ENCODE data around the gene YES1. TPM values are rescaled to one million over a fixed set of nuclear protein-coding genes. Genes with fewer than 3 reads are reported as not detected.
A peak's percentile ranks its signal among the peaks of the same experiment; 100 is the strongest.

Gene YES1
- total and polyA plus RNA-seq, 8 donors, result 6.4 to 147 (median 36.6) TPM

DNA sequence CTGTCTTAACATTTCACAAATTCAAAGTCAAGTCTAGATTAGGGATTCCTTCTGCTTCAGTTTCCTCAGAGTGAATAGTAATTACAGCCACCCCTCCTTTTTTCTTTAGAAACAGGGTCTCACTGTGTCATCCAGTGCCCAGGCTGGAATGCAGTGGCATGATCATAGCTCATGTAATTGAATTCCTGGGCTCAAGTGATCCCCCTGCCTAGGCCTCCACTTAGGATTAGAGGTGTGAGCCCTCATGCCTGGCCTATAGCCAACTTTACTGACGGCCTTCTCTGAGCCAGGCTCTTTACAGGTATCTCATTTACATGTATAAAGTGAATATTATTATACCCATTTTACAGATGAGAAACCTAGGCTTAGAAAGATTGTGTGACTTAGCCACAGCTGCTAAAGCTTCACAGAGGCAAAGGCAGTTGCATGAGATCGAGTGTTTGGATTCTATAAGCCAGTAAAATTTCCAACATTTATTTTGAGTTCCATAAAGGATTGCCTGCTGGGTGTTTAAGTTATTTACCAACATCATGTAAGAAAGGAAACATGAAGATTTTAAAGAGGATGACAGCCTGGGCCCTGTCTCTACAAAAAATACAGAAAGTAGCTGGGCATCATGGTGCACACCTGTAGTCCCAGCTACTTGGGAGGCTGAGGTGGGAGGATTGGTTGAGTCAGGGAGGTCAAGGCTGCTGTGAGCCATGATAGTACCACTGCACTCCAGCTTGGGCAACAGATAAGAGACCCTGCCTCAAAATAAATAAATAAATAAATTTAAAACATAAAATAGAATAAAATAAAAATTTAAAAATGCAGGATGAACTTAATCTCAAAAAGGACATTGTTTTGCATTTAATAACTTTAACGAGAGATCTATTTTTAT is 101.4 kb downstream of the YES1 start:
- intact Hi-C loops (cut with DNase I; ENCODE audit: low total_unique reads), result no loop called here
- peaks cover 0 to 21% (median 17%) of the 10 kb centered on the region in 4 donors for H3K36me3 ChIP-seq
- DNase-seq, result peak in 1 of 2 donors; percentile 35
- H3K9me3 ChIP-seq, result no peaks in the 10 kb centered on the region
- 64 to 71% (median 67%) methylated on average over 3 of the region's 3 CpGs for WGBS, 5 donors
- peak overlapping the region; percentile 56 to 81 (median 70) for H3K4me3 ChIP-seq
- peak overlapping the region in 4 of 5 donors; percentile 71 to 90 (median 87) for H3K27ac ChIP-seq
- no peaks in the 10 kb centered on the region for H3K27me3 ChIP-seq
- H3K4me1 ChIP-seq, result peaks cover 8 to 30% (median 19%) of the 10 kb centered on the region in 4 donors
- no peak for TF ChIP-seq POLR2AphosphoS5 (IDR thresholded peaks at IDR 0.05)
- TF ChIP-seq EP300 (IDR thresholded peaks at IDR 0.05), result no peak
- TF ChIP-seq POLR2A (IDR thresholded peaks at IDR 0.05), result no peak
- TF ChIP-seq, protein P1, sequence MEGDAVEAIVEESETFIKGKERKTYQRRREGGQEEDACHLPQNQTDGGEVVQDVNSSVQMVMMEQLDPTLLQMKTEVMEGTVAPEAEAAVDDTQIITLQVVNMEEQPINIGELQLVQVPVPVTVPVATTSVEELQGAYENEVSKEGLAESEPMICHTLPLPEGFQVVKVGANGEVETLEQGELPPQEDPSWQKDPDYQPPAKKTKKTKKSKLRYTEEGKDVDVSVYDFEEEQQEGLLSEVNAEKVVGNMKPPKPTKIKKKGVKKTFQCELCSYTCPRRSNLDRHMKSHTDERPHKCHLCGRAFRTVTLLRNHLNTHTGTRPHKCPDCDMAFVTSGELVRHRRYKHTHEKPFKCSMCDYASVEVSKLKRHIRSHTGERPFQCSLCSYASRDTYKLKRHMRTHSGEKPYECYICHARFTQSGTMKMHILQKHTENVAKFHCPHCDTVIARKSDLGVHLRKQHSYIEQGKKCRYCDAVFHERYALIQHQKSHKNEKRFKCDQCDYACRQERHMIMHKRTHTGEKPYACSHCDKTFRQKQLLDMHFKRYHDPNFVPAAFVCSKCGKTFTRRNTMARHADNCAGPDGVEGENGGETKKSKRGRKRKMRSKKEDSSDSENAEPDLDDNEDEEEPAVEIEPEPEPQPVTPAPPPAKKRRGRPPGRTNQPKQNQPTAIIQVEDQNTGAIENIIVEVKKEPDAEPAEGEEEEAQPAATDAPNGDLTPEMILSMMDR (IDR thresholded peaks at IDR 0.05), result no peak

DNA sequence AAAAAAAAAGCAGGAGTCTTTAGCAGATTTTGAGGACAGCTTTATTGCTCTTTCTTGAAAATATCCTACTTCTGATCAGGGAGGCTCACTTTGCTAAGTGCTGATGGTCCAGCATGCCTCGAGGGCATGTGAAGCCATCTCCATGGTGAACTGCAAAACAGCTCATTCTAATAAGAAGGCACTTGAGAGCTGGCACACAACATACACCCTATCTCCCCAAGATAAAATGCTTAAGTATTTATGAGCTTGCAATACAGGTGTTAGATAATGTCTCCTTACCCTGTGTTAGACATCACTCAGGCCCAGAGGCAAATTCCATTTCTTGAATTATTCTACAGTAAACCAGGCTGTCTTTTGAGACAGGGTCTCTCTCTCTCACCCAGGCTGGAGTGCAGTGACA is 102.3 kb downstream of the YES1 start:
- TF ChIP-seq, protein P1 (IDR thresholded peaks at IDR 0.05), result no peak
- TF ChIP-seq EP300 (IDR thresholded peaks at IDR 0.05), result no peak
- TF ChIP-seq POLR2AphosphoS5 (IDR thresholded peaks at IDR 0.05), result no peak
- no peak for TF ChIP-seq POLR2A (IDR thresholded peaks at IDR 0.05)
- no peak for DNase-seq
- Histone ChIP-seq H3K9me3 (no peaks in the 10 kb centered on the region), H3K4me3 (no peak overlapping the region), H3K27me3 (no peaks in the 10 kb centered on the region), H3K36me3 (peaks cover 0 to 30% (median 26%) of the 10 kb centered on the region in 4 donors), H3K4me1 (peaks cover 8 to 30% (median 19%) of the 10 kb centered on the region in 4 donors), H3K27ac (no peak overlapping the region)
- intact Hi-C loops (cut with DNase I; ENCODE audit: low total_unique reads), result no loop called here
- WGBS, 5 donors, result 38 to 76% (median 65%) methylated on average over 1 of the region's 1 CpG

DNA sequence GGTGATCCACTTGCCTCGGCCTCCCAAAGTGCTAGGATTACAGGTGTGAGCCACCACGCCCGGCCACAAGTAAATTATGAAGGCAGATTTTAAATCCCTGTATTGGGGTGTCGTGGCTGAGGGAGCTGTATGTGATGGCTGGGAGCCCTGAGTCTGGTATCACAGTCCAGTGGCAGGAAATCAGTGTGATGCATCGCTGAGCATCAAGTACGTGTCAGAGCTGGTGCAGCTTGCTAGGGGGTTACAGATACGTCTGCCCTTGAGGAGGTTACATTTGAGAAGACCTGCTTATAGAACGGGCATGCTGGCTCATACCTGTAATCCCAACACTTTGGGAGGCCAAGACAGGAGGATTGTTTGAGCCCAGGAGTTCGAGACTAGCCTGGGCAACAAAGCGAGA is 103.9 kb downstream of the YES1 start:
- Histone ChIP-seq H3K4me1 (peaks cover 13 to 39% (median 27%) of the 10 kb centered on the region in 4 donors), H3K9me3 (no peaks in the 10 kb centered on the region), H3K27me3 (no peaks in the 10 kb centered on the region), H3K36me3 (peaks cover 0 to 35% (median 33%) of the 10 kb centered on the region in 4 donors), H3K27ac (no peak overlapping the region), H3K4me3 (no peak overlapping the region)
- 92 to 97% (median 94%) methylated on average over 10 of the region's 10 CpGs for WGBS, 5 donors
- TF ChIP-seq EP300 (IDR thresholded peaks at IDR 0.05) (no peak), POLR2AphosphoS5 (IDR thresholded peaks at IDR 0.05) (no peak), POLR2A (IDR thresholded peaks at IDR 0.05) (no peak)
- TF ChIP-seq, protein P1 (IDR thresholded peaks at IDR 0.05), result no peak
- DNase-seq, result no peak
- intact Hi-C loops (cut with DNase I; ENCODE audit: low total_unique reads), result no loop called here

DNA sequence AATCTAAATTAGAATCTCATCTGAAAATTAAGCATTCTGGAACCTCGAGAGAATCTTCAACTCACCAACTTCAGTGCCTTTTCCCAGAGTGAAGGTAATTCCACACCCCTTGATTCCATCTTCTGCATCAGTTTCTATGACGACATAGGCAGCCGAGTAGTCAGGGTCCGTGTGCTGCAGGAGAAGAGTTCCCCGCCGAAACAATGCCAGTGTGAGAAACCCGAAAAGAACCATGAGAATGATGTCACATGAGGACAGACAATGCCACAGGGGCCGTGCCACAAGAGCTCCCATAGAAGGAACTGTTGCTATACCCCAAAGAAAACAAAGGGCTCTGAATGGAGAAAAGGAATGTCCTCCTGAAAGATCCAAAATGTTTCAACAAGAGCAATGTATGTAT is 105.6 kb downstream of the YES1 start:
- H3K9me3 ChIP-seq, result no peaks in the 10 kb centered on the region
- WGBS, 5 donors, result 82 to 95% (median 92%) methylated on average over 8 of the region's 8 CpGs
- no peak overlapping the region for H3K4me3 ChIP-seq
- TF ChIP-seq EP300 (IDR thresholded peaks at IDR 0.05) (no peak), POLR2AphosphoS5 (IDR thresholded peaks at IDR 0.05) (no peak), POLR2A (IDR thresholded peaks at IDR 0.05) (no peak)
- TF ChIP-seq, protein P1 (IDR thresholded peaks at IDR 0.05), result no peak
- no peak overlapping the region for H3K27ac ChIP-seq
- no peak for DNase-seq
- intact Hi-C loops (cut with DNase I; ENCODE audit: low total_unique reads), result no loop called here
- no peaks in the 10 kb centered on the region for H3K27me3 ChIP-seq
- peaks cover 8 to 40% (median 32%) of the 10 kb centered on the region in 4 donors for H3K4me1 ChIP-seq
- peaks cover 0 to 35% (median 33%) of the 10 kb centered on the region in 4 donors for H3K36me3 ChIP-seq
